HEK293 (cell line): ENCODE results near the gene ZNF687.

ENCODE experiments used
- FEZF1 ChIP-seq: fragments of 450-650 bp; formaldehyde crosslinking; IDR thresholded peaks from 2 replicates; pipeline ENCODE4 v1.5.1; 2016; ENCODE audit warnings: missing biosample characterization, missing genetic modification characterization
- ZBTB20 ChIP-seq: fragments of 450-650 bp; formaldehyde crosslinking; IDR thresholded peaks from 2 replicates; pipeline ENCODE4 v1.5.1; 2016; ENCODE audit warnings: missing biosample characterization, missing genetic modification characterization
- ZNF510 ChIP-seq: fragments of 450-650 bp; formaldehyde crosslinking; IDR thresholded peaks from 2 replicates; pipeline ENCODE4 v1.5.1; 2018; ENCODE audit warnings: mild to moderate bottlenecking, missing genetic modification characterization, missing biosample characterization; ENCODE audit not compliant: insufficient replicate concordance
- TF ChIP-seq, protein P1 (sequence below): fragments of 450-650 bp; formaldehyde crosslinking; IDR thresholded peaks from 2 replicates; pipeline ENCODE4 v1.5.1; 2017; ENCODE audit warnings: missing biosample characterization, missing genetic modification characterization
- TF ChIP-seq, protein P2 (sequence below): fragments of 450-650 bp; formaldehyde crosslinking; IDR thresholded peaks from 2 replicates; pipeline ENCODE4 v1.5.1; 2016; ENCODE audit warnings: missing biosample characterization, missing genetic modification characterization

DNA sequence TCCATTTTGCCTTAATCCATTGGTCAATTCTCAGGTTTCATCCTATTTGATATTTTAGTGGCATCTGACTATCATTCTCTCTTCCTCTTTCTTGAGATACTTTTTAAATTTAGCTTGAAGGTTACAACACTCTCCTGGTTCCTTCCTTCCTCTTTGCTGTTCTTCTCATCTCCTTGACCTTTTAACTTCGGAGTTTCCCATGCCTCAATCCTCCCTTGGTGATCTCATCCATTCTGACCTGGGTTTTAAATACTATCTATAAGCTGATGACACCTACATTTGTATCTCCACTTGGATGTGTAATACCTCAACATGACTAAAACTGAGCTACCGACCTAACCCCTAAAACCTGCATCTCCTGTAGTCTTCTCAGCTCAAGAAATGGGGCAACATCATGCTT, 4.8 kb upstream of the ZNF687 start:
- TF ChIP-seq ZNF510 (tag by site-specific recombination) (no peak), ZBTB20 (tag by site-specific recombination) (no peak), FEZF1 (tag by site-specific recombination) (no peak)
- TF ChIP-seq, protein P1, sequence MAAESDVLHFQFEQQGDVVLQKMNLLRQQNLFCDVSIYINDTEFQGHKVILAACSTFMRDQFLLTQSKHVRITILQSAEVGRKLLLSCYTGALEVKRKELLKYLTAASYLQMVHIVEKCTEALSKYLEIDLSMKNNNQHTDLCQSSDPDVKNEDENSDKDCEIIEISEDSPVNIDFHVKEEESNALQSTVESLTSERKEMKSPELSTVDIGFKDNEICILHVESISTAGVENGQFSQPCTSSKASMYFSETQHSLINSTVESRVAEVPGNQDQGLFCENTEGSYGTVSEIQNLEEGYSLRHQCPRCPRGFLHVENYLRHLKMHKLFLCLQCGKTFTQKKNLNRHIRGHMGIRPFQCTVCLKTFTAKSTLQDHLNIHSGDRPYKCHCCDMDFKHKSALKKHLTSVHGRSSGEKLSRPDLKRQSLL: no peak
- TF ChIP-seq, protein P2, sequence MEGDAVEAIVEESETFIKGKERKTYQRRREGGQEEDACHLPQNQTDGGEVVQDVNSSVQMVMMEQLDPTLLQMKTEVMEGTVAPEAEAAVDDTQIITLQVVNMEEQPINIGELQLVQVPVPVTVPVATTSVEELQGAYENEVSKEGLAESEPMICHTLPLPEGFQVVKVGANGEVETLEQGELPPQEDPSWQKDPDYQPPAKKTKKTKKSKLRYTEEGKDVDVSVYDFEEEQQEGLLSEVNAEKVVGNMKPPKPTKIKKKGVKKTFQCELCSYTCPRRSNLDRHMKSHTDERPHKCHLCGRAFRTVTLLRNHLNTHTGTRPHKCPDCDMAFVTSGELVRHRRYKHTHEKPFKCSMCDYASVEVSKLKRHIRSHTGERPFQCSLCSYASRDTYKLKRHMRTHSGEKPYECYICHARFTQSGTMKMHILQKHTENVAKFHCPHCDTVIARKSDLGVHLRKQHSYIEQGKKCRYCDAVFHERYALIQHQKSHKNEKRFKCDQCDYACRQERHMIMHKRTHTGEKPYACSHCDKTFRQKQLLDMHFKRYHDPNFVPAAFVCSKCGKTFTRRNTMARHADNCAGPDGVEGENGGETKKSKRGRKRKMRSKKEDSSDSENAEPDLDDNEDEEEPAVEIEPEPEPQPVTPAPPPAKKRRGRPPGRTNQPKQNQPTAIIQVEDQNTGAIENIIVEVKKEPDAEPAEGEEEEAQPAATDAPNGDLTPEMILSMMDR: no peak
